Stimulated activated CD4-positive, alpha-beta T cell treated with anti-CD3 and anti-CD28 coated beads, TNF-alpha, amount 100 ng/mL, for 1 hour (primary cell): ENCODE data around the gene LRMDA.

ENCODE experiments used
- DNase-seq, 3 donors: peaks; one replicate each; pipeline ENCODE4 v3.0.0-alpha.2; 2020; ENCODE audit warnings: low read depth in 3 of 3, low spot score in 1 of 3

LRMDA gene

DNA sequence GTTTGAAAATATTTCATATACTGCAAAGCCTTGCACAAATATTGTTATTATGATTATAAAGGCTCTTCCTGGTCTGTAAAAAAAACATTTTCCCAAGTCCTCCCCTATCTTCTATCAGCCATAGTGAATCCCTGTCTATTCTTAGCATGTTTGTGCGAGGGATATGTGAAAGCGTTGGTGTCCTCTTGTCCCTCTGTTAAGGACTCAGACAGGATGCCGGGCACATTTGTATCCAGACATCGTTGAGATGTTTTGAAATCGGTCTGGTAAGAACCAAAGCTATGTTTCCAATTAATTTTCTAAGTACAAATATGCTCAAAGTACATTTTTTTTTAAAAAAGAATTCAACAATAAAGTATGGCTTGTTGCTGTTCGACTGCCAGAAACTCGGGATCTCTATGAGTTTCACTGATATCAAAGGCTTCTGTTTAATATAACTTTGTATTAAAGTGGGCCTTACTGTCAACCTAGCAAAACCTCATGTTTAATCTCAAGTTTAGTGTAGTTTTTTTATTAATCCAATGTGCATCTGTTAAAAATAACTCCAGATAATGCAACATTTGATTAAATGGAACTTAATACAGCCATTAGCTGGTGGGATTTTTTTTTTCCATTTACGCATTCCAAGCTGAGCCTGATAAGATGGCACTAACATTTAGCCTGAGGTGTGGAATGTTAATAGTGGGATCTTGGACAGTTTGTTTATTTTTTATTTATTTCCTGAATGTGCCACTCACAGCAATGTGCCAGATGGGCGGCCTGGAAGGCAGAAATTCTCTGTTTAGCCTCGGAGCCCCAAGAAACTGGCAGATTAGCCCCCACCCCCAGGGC is 754.3 kb downstream of the LRMDA start:
- no peak for DNase-seq

DNA sequence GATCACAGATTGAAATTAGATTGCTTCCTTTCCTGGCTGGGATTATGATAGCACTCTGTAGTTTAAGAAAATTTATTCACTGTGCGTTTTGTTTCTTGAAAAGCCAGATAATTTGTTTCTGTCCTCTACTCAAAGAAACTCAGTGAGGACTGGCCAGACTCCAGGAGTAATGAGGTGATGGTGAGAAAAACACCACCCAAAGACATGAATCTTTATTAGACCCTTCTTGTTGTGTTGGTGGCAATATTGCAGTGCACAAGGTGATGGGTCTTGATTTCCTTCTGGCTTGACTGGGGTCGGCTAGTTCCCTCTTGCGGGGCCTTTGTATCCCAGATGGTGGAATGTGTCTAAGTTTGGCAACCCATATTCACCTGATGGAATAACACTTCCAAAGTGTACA is 756.8 kb downstream of the LRMDA start:
- no peak for DNase-seq

DNA sequence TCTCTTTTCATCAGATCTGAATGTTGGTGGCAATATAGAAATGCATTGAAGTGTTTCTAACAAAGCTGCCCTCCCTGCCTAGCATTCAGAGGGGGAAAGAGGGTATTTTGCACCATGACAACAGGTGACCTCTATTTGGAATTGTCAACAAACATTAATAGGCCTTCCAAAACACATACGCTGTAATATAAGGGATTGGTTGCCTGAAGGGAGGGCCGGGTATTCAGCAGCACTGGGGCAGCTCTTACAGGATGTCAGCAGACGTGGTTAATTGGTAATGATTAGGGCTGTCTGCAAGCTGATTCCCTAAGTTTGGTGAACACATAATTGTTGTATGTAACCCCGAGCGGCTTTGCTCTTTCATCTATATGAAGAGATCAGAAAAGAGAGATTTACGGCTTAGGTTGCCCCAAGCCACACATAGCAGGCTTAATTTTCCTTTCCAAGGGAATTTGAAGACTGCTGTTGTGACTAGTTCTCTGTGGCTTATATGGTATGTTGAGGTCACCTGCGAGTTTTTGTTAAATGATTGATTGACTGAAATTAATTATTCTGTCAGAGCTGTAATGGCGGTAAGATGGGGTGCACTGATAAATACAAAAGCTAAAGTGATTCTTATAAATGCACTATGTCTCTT is 759.3 kb downstream of the LRMDA start:
- no peak for DNase-seq

DNA sequence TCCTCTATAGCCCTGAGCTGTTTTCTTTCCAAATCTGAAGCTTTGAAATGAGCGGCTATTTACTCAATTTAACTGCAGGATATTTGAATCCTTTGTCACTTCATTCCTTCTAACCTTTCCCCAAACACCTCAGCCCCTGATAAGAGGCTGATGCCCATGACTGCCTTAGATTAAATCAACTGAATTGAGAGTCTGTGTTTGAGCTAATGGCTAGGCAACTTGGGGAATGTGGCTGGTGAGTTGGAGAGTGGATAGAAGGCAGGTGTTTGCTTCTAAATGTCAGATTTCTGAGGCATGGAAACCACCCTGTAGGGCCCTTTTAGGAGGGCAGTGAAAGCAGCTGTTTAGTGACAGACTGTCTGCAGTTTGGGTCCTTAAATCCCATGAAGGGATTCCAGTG is 759.9 kb downstream of the LRMDA start:
- DNase-seq: no peak

DNA sequence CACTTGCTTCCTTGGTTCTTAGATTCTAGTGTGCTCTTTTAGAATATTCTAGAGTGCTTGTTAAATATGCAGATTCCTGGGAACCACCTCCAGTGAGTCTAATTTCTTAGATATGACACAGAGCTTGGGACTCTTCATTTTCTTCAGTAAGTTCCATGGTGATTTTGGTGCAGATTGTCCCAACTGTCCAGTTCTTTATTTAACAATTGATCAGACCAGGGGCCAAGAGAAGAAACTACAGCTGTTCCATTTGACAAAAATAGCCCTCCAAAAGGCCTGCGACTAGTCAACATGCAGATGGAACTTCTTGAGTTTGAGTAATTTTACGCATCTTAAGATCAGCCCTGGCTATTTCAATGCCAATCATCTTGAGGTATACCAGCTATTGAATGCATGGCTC is 760.7 kb downstream of the LRMDA start:
- no peak for DNase-seq

DNA sequence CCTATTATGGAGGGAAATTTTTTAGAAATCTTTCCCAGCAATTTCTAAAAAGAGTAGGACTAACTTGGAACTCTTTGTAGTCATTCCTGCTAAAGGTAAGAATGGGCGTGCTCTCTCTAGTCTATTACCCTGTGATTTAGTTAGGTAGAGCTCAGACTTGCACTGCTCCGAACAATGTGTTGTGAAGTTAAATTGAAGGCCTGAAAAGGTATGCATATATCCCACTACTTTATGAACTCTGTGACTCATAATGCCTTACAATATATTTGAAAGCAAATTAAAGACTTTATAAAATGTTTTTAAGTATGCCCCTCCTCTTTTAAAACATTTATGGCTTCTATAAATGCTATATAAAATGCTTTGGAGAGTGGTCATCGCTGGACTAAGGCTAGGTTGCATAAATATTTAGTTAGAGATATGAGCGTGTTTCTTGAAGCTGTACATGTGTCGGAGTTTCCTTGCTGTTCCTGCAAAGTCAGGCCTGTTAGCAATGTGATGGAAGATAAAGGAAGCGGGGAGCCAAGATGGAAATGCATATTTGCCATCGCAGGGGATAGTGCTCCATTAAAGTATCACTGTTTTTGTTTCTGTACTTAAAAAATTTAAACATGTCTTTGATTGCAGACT is 761.4 kb downstream of the LRMDA start:
- DNase-seq: no peak

DNA sequence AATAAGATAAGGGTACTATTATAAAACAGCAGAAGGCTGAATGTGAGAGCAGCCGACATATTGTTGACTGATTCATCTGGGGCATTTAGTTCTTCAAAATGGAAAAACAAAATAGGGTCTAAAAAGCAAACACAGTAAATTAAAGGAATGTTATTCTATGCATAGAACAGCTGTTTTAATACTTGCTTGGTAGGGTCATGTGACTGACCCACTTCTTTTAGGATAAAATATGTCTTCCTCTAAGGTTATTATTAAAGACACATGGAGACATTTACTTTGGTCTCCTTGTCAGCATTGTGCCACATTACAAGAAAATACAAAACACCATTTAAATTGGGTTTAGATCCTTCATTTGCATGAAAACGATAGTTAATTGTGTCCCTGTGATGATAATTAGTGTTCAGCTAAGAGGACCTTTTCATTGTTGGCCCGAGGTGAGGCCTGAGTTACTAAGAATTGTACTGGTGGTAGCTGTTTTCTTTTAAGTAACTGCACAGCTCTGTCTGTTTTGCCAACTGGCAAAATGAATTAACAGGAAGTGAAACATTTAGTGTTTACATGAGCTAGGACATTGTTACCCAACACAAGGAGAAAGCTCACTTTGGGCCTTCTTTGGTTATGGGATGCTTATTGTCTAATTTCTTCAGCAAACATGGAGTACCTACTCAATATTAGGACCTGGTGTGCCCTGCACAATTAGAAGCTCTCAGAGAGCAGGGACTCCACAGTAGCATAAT is 764.4 kb downstream of the LRMDA start:
- DNase-seq: no peak

DNA sequence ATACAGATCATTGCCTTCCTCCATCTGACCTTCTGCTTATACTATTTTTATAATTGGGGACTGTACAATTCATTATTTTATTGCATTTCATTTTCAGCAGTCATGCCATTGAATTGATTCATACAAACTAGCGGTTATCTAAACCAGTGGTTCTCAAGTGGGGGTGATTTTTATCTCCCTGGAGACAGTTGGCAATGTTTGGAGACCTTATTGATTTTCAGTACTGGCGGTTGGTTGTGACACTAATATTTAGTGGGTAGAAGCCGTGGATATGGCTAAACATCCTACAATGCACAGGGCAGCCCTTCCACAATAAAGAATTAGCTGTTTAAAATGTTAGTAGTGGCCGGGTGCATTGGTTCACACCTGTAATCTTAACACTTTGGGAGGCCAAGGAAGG is 765.9 kb downstream of the LRMDA start:
- no peak for DNase-seq

DNA sequence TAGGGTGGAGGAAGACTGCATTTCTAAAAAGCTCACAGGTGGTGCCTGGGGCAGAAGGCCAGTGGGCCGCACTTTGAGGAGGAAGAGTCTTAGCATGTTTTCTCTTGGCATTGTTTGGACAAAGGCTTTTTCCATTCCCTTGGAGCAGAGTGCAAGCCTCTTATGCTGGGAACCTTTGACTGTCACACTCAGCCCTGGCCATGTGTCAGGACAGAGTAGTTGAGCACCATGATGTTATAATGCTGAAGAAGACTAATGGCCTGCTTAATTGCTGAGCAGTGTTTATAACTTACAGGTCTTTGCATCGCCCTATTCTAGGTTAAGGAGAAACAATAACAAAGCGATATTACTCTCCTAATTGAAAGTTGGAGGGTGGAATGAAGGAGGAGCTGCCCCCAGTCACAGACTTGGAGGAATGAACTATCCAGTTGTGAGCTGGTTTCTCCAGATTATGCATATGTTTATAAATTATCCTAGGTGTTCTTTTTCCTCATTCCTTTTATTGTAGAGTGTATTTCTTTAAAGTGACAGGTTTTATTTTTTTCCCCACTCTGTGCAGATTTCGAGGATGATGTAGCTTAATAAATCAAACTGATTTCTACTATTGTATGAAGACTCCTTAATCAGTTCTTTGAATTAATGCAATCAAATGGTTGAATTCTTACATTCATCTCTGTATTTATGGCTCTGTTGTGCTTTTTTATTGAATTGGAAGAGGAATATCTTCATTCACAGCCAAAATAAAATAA is 767.0 kb downstream of the LRMDA start:
- DNase-seq: no peak

DNA sequence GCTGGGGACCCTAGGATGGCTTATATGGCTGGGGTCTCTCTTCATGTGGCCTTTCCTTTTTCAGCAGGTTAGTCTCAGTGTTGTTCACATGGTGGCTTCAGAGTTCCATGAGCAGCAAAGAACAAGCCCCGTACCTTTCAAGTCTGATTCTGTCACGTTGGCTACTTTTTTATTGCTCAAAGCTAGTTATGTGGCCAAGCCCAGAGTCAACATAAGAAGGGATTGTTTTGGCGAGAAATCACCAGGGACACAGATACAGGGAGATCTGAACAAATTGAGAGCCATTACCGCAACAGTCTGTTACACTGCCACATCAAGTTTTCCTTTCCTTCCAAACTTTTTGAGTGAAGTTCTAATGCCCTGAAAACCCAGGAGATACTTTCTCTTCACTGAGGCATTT is 770.5 kb downstream of the LRMDA start:
- no peak for DNase-seq

DNA sequence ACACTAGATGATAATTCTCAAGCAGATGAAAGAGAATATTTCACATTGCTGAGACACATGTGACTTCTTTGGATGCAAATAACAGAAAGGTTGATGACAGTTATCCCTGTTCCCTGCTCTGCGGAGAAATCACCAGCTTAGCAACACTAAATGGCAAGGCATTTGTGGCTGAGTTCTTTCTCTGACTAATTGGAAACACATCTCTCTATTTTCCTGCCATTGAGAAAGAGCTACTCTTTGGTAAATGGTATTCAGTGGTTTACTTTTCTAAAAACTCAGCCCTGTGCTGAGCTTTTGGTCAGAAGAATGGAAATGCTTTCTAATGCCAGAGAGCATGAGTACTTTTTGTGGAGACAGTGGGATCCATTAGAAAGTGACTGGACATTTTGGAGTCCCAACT is 771.4 kb downstream of the LRMDA start:
- DNase-seq: no peak

DNA sequence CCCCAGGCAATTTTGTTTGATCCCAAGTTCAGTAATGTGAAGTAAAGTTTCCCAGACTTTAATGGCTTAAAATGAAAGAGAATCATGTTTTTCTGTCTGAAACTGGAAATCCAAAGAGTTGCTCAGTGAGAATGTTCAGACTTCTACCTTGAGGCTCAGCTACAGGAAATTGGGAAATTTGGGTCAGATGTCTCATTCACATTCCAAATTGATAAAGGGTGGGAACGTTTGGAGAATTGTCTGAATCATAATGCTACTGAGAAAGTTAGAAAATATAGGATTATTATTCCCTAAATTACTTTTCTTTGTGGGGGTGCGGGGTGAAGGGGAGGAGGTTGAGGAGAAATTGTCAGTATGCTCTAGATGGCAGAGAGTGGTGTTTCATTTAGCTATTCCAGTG is 773.9 kb downstream of the LRMDA start:
- no peak for DNase-seq

DNA sequence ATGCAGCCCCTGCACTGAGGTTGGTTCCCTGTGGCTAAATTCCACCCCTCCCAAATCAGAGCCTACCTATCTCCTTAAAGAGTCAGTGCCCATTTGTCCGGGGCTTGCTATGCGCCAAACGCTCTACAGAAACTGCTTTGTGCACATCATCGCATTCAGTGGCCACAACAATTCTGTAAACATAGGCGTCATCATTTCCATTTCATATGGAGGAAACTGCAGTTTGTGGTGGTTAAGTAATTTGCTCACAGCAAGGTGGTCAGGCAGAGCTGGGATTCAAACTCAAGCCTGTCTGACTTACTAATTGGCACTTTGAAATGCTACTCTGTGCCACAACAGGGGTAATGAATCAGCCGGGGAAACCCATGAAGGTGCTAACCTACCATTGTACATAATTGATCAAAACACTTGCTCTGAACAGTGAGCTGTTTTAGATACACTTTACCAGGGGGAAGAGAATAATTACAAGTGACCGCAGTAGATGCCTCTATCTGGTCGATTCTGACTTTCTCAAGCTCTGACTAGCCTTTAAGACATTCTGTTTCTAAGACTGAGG is 775.5 kb downstream of the LRMDA start:
- no peak for DNase-seq

DNA sequence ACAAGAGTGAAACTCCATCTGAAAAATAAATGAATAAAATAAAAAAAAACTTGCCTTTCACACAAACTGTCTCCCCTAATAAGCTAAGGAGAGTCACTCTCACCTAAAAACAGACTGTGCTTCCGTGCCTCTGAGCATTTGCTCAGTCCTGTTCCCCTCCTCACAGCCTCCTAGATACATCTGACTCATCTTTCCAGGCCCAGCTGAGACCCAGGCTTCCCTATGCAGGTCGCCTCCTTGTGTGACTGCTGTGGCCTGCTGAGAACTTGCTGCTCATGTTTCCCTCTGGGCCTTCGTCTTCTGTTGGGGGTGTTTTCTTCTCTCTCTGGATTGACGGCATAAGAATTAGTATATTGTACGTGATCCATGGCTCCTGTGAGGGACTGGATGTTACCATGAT is 777.7 kb downstream of the LRMDA start:
- DNase-seq: no peak

DNA sequence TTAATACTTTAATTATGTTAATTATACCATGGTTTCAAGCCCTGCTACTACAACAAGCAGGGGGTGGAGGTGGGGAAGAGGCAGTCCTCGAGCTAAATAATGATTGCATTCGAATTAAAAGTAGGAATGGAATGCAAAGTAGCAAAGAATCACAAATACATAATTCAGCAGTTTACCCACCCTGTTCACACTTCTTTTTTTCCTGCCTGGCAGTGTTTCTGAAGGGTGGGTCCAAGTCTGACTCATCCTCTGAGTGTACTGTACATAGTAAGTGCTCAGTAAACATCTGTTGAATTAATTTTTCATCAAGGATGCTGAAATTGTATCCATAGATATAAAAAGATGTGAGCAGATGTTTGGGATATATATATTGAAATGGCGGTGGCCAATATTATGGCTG is 778.8 kb downstream of the LRMDA start:
- no peak for DNase-seq

DNA sequence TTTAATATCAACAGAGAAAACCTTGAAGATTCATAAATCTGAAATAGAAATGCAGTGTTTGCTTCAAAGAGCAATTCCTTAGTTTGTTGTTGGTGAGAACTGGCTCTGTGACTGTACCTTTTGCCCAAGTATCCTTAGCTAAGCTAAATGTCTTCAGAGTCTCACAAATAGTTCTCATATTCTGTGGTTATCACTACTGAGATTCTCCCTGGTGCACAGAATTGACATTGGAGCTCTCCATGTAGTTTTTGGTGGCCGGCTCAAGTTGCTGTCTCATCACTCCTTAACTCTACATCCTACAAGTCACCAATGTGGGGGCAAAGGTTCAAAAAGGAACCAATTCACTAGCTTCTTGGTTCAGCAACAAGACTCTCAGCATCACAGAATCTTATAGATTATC is 780.3 kb downstream of the LRMDA start:
- no peak for DNase-seq

DNA sequence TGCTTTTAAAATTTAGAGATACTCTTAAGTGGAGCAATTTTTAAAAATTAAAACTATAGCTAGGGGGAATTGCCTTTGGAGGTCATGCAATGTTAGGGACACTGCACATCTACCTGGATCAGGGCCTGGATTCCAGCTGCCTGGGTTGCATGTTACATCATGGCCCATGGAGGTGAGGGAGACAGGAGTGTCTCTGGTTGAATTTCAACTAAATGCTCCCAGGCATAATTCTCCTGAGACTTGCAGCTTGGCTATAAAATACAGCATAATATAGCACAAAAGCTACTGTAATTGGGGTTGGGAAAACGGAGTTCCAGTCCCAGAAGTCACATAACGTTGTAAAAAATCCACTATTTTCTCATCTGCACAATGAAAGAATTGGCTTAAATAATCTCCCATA is 782.5 kb downstream of the LRMDA start:
- DNase-seq: no peak

DNA sequence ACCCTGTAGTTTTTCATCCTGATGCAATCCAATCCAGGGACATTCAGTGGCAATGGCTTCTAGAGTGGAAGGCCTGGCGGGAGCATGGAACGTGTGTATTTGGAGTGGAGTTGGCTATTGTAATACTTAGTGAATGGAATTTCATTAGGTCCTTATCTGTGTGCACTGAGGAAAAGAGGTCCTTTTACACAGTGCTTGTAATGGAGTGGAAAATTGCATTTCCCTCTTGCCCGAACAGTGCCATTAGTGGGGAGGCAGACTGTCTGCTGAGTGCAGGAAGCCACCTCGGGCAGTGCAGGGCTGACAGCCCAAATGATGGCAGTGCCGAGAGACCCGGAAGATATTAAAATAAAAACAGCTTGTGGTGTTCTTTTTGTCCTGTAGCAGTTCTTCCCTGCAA is 786.6 kb downstream of the LRMDA start:
- DNase-seq: no peak

DNA sequence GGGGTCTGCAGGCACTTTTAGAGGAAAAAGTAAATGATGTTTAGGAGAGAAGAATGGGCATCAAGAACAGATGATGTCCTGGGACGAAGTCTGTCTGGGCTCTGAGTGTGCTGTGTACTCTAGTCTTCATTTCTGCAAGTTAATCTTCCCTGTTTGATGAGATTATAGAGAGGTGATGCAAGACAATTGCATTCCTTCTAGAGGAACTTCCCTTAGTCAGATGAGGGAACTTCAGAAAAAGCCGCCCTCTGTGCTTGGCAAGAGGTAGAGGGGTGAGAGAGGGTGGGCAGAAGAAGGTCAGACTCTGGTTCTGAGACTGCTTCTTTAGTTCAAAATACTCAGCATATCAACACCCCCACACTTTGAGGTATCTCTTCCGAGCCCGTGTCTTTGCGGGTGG is 797.9 kb downstream of the LRMDA start:
- DNase-seq: no peak

DNA sequence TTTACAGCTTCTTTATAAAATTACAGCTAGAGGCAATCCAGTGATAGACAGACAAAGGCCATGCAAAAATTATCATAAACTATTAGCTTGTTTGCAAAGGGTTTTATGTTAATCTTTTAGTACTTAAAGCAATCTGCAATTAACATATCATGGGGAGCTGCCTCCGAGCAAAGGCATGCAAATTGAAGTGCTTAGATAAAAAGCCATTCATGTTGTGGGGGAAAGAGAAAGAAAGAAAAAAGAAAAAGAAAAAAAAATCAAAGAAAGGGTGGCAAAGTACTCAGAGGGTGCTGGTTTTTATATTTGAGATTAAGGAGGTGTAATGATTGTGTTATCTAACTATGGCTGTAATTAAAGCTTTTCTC is 799.5 kb downstream of the LRMDA start:
- DNase-seq: no peak
